CD4-positive, alpha-beta memory T cell (primary cell): ENCODE measurements around the gene SMCP. TPM values are rescaled to one million over a fixed set of nuclear protein-coding genes. Genes with fewer than 3 reads are reported as not detected.

Experiments
- CTCF ChIA-PET: fragments of 350-600 bp; sonication (Branson Sonifier 250); formaldehyde crosslinking; loops from one replicate; lab custom pipeline; 2021; ENCODE audit warnings: inconsistent platforms; ENCODE audit not compliant: partially characterized antibody; lab: Charles Lee
- POLR2A ChIA-PET: fragments of 350-600 bp; sonication (Branson Sonifier 250); formaldehyde crosslinking; loops from one replicate; lab custom pipeline; 2021; ENCODE audit not compliant: partially characterized antibody; lab: Charles Lee
- DNase-seq, 5 donors: peaks; one replicate each; pipeline versions ENCODE4 v3.0.0 to v3.0.0-alpha.2; 2020 to 2022; ENCODE audit warnings: mixed read lengths in 1 of 5
- H3K27ac ChIP-seq: one replicate; pipeline ENCODE4 v1.7.0; 2013; ENCODE audit warnings: low read depth, low read length
- H3K27me3 ChIP-seq: 2 replicates; pipeline ENCODE4 v1.7.0; 2013; ENCODE audit warnings: mild to moderate bottlenecking, low read length, moderate library complexity; ENCODE audit not compliant: insufficient read depth
- H3K36me3 ChIP-seq: 2 replicates; pipeline ENCODE4 v1.7.0; 2013; ENCODE audit warnings: mild to moderate bottlenecking, low read length, moderate library complexity; ENCODE audit not compliant: insufficient read depth
- H3K4me1 ChIP-seq: 2 replicates; pipeline ENCODE4 v1.7.0; 2013; ENCODE audit warnings: mild to moderate bottlenecking, low read length, moderate library complexity; ENCODE audit not compliant: insufficient read depth
- H3K4me3 ChIP-seq, 2 donors: one replicate each; pipeline ENCODE4 v1.7.0; 2013; ENCODE audit warnings: low read length in 2 of 2, mild to moderate bottlenecking in 1 of 2
- H3K9me3 ChIP-seq, 2 donors: one replicate each; pipeline ENCODE4 v1.7.0; 2013; ENCODE audit warnings: low read length in 2 of 2, control low read depth in 1 of 2; ENCODE audit not compliant: control insufficient read depth in 1 of 2
- H3K27ac Mint-ChIP-seq, 7 donors: one replicate each; pipeline ENCODE4 v1.8.0; 2020 to 2021; ENCODE audit warnings: mixed read lengths in 7 of 7, mild to moderate bottlenecking in 6 of 7, inconsistent platforms in 3 of 7, moderate library complexity in 3 of 7
- H3K27me3 Mint-ChIP-seq, 2 donors: one replicate each; pipeline ENCODE4 v1.8.0; 2020 to 2021; ENCODE audit warnings: mixed read lengths in 2 of 2
- H3K36me3 Mint-ChIP-seq, 2 donors: one replicate each; pipeline ENCODE4 v1.8.0; 2020 to 2021; ENCODE audit warnings: mixed read lengths in 2 of 2, inconsistent platforms in 1 of 2, mild to moderate bottlenecking in 1 of 2
- H3K4me1 Mint-ChIP-seq, 4 donors: one replicate each; pipeline ENCODE4 v1.8.0; 2020 to 2021; ENCODE audit warnings: mixed read lengths in 4 of 4, mild to moderate bottlenecking in 1 of 4
- H3K4me3 Mint-ChIP-seq, 8 donors: one replicate each; pipeline ENCODE4 v1.8.0; 2020 to 2021; ENCODE audit warnings: mixed read lengths in 8 of 8, mild to moderate bottlenecking in 7 of 8, moderate library complexity in 6 of 8, inconsistent platforms in 3 of 8
- H3K9me3 Mint-ChIP-seq, 8 donors: one replicate each; pipeline ENCODE4 v1.8.0; 2020 to 2021; ENCODE audit warnings: mixed read lengths in 8 of 8, mild to moderate bottlenecking in 5 of 8, inconsistent platforms in 3 of 8, moderate library complexity in 1 of 8
- intact Hi-C: fragments of 100-400 bp; cut with micrococcal nuclease; formaldehyde crosslinking; loops from one replicate; pipeline ENCODE4 v1.15.1; 2023
- polyA plus RNA-seq, 2 donors: library from polyadenylated mRNA; unstranded; fragments of 300-500 nt; fragmentation: Illumina TruSeq; gene quantifications; one replicate each; pipeline ENCODE4 v1.2.3, GENCODE V29; 2021
- total RNA-seq, 2 experiments: library from RNA; stranded (reverse); gene quantifications; one replicate each; pipeline ENCODE4 v1.2.3, GENCODE V29; 2021

The SMCP gene
- total and polyA plus RNA-seq, 4 experiments from 2014 or later = not detected

- H3K4me3 ChIP-seq = no peak overlapping the region
- ChIA-PET CTCF (no interaction called here), POLR2A (no interaction called here)
- Mint-ChIP-seq H3K9me3 (no peaks in the 10 kb centered on the region), H3K27ac (no peak overlapping the region), H3K27me3 (peaks cover 8 to 9% of the 10 kb centered on the region in 2 donors), H3K36me3 (no peaks in the 10 kb centered on the region), H3K4me1 (peaks cover 0 to under 1% (median 0%) of the 10 kb centered on the region in 4 donors), H3K4me3 (no peak overlapping the region)
- intact Hi-C loops = no loop called here
- no peak for DNase-seq
- H3K36me3 ChIP-seq = no peaks in the 10 kb centered on the region
- H3K9me3 ChIP-seq = no peaks in the 10 kb centered on the region
- H3K4me1 ChIP-seq = no peaks in the 10 kb centered on the region
- no peaks in the 10 kb centered on the region for H3K27me3 ChIP-seq
- H3K27ac ChIP-seq = no peak overlapping the region
Observed at GRCh38 chr1:152886085-152886484, 8.0 kb downstream of the SMCP start.

GRCh38 chr1:152886758-152887409 is 8.8 kb downstream of the SMCP start:
- no peaks in the 10 kb centered on the region for H3K4me1 ChIP-seq
- H3K4me3 ChIP-seq = no peak overlapping the region
- ChIA-PET CTCF (interaction anchor here (1.1 kb wide), 1 partner anchor 11 kb away, joined by 3 read pairs; no protein-coding TSS in a partner anchor), POLR2A (no interaction called here)
- H3K4me3 Mint-ChIP-seq = no peak overlapping the region
- H3K27me3 ChIP-seq = no peaks in the 10 kb centered on the region
- no peak overlapping the region for H3K27ac ChIP-seq
- DNase-seq = no peak
- peaks cover 11 to 12% of the 10 kb centered on the region in 2 donors for H3K27me3 Mint-ChIP-seq
- no peaks in the 10 kb centered on the region for H3K9me3 ChIP-seq
- no peak overlapping the region for H3K27ac Mint-ChIP-seq
- no peaks in the 10 kb centered on the region for H3K36me3 ChIP-seq
- no peaks in the 10 kb centered on the region for H3K4me1 Mint-ChIP-seq
- intact Hi-C loops = no loop called here
- H3K9me3 Mint-ChIP-seq = no peaks in the 10 kb centered on the region
- H3K36me3 Mint-ChIP-seq = no peaks in the 10 kb centered on the region

GRCh38 chr1:152888126-152888525 is 10.0 kb downstream of the SMCP start:
- CTCF ChIA-PET = no interaction called here
- H3K9me3 Mint-ChIP-seq = no peaks in the 10 kb centered on the region

GRCh38 chr1:152899027-152899426 is 20.9 kb downstream of the SMCP start:
- H3K27ac Mint-ChIP-seq = no peak overlapping the region
- Histone ChIP-seq H3K36me3 (no peaks in the 10 kb centered on the region), H3K4me3 (no peak overlapping the region), H3K27me3 (no peaks in the 10 kb centered on the region), H3K4me1 (no peaks in the 10 kb centered on the region), H3K9me3 (no peaks in the 10 kb centered on the region), H3K27ac (no peak overlapping the region)
- no peaks in the 10 kb centered on the region for H3K4me1 Mint-ChIP-seq
- CTCF ChIA-PET = no interaction called here
- H3K4me3 Mint-ChIP-seq = no peak overlapping the region
- H3K9me3 Mint-ChIP-seq = peaks cover 0 to 1% (median 0%) of the 10 kb centered on the region in 8 donors
- peaks cover 13 to 39% of the 10 kb centered on the region in 2 donors for H3K27me3 Mint-ChIP-seq
- intact Hi-C loops = no loop called here
- no peak for DNase-seq
- POLR2A ChIA-PET = interaction anchor here (0.7 kb wide), 1 partner anchor 11 kb away, joined by 4 read pairs; no protein-coding TSS in a partner anchor
- H3K36me3 Mint-ChIP-seq = no peaks in the 10 kb centered on the region

More at GRCh38 chr1:152888126-152888525, 10.0 kb downstream of the SMCP start:
- Histone ChIP-seq H3K4me3 (no peak overlapping the region), H3K27me3 (no peaks in the 10 kb centered on the region), H3K4me1 (no peaks in the 10 kb centered on the region), H3K27ac (no peak overlapping the region), H3K36me3 (no peaks in the 10 kb centered on the region), H3K9me3 (no peaks in the 10 kb centered on the region)
- Mint-ChIP-seq H3K27me3 (peaks cover 11 to 12% of the 10 kb centered on the region in 2 donors), H3K4me1 (no peaks in the 10 kb centered on the region), H3K27ac (no peak overlapping the region), H3K36me3 (no peaks in the 10 kb centered on the region), H3K4me3 (no peak overlapping the region)
- POLR2A ChIA-PET = interaction anchor here (0.6 kb wide), 1 partner anchor 11 kb away, joined by 4 read pairs; no protein-coding TSS in a partner anchor
- DNase-seq = no peak
- intact Hi-C loops = no loop called here

- Mint-ChIP-seq H3K27me3 (peaks cover 9 to 34% of the 10 kb centered on the region in 2 donors), H3K27ac (no peak overlapping the region), H3K4me1 (no peaks in the 10 kb centered on the region), H3K9me3 (peaks cover 0 to 1% (median 0%) of the 10 kb centered on the region in 8 donors), H3K36me3 (no peaks in the 10 kb centered on the region), H3K4me3 (no peak overlapping the region)
- POLR2A ChIA-PET = no interaction called here
- no peaks in the 10 kb centered on the region for H3K36me3 ChIP-seq
- no peaks in the 10 kb centered on the region for H3K9me3 ChIP-seq
- no peak overlapping the region for H3K4me3 ChIP-seq
- no peaks in the 10 kb centered on the region for H3K4me1 ChIP-seq
- CTCF ChIA-PET = no interaction called here
- no peak for DNase-seq
- no peak overlapping the region for H3K27ac ChIP-seq
- no peaks in the 10 kb centered on the region for H3K27me3 ChIP-seq
- intact Hi-C loops = no loop called here
Observed at GRCh38 chr1:152899883-152900282, 21.8 kb downstream of the SMCP start.

- ChIA-PET CTCF (no interaction called here), POLR2A (no interaction called here)
- no peak overlapping the region for H3K4me3 ChIP-seq
- peaks cover 19 to 31% of the 10 kb centered on the region in 2 donors for H3K27me3 Mint-ChIP-seq
- H3K27ac ChIP-seq = no peak overlapping the region
- DNase-seq = no peak
- no peak overlapping the region for H3K27ac Mint-ChIP-seq
- no peaks in the 10 kb centered on the region for H3K36me3 ChIP-seq
- H3K36me3 Mint-ChIP-seq = no peaks in the 10 kb centered on the region
- H3K9me3 Mint-ChIP-seq = peaks cover 0 to 3% (median 0%) of the 10 kb centered on the region in 8 donors
- H3K9me3 ChIP-seq = no peaks in the 10 kb centered on the region
- no peak overlapping the region for H3K4me3 Mint-ChIP-seq
- no peaks in the 10 kb centered on the region for H3K4me1 Mint-ChIP-seq
- H3K4me1 ChIP-seq = no peaks in the 10 kb centered on the region
- H3K27me3 ChIP-seq = no peaks in the 10 kb centered on the region
- intact Hi-C loops = no loop called here
Observed at GRCh38 chr1:152901631-152902030, 23.5 kb downstream of the SMCP start.

- no peak for DNase-seq
- Histone ChIP-seq H3K9me3 (no peaks in the 10 kb centered on the region), H3K27ac (no peak overlapping the region), H3K4me3 (no peak overlapping the region), H3K36me3 (no peaks in the 10 kb centered on the region), H3K27me3 (no peaks in the 10 kb centered on the region), H3K4me1 (no peaks in the 10 kb centered on the region)
- Mint-ChIP-seq H3K9me3 (peaks cover 0 to 3% (median 0%) of the 10 kb centered on the region in 8 donors), H3K27me3 (peaks cover 23 to 25% of the 10 kb centered on the region in 2 donors), H3K4me1 (no peaks in the 10 kb centered on the region), H3K36me3 (no peaks in the 10 kb centered on the region), H3K27ac (no peak overlapping the region), H3K4me3 (no peak overlapping the region)
- POLR2A ChIA-PET = no interaction called here
- CTCF ChIA-PET = no interaction called here
- intact Hi-C loops = no loop called here
Observed at GRCh38 chr1:152902636-152903035, 24.5 kb downstream of the SMCP start.
